ENCODE data around the gene ATG10. TPM values are rescaled to one million over a fixed set of nuclear protein-coding genes. Genes with fewer than 3 reads are reported as not detected.

ATG10 gene
- polyA plus RNA-seq, 1 experiment: 1.7 TPM

DNA sequence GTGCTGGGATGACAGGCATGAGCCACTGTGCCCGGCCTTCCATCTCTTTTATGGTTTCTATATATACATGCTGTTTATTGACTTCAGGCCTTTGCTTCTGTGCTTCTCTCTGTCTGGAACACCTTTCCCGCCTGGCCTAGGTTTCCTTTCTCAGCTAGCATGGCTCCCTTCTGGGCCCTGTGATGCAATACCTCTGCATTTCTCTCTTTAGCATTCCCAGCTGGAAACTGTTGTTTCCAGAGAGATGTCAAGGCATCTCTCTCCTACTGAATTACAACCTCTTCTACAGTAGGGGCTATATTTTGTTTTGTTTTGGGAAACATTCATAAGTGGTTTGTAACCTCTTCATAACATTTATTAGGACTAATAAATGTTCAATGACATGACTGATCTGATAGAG is 249.2 kb downstream of the ATG10 start:
- POLR2A ChIA-PET: no interaction called here
- CTCF ChIA-PET: interaction anchor here (0.5 kb wide), 1 partner anchor 922 kb away, joined by 3 read pairs; no protein-coding TSS in a partner anchor
- Histone ChIP-seq H3K4me3 (ENCODE audit: low read depth, low read length) (no peak overlapping the region), H3K27me3 (ENCODE audit: control insufficient read depth, insufficient read depth, low read length) (no peaks in the 10 kb centered on the region), H3K36me3 (ENCODE audit: control insufficient read depth, insufficient read depth, low read length) (no peaks in the 10 kb centered on the region)
- DNase-seq (ENCODE audit: low read depth): no peak
- TF ChIP-seq, protein P1, sequence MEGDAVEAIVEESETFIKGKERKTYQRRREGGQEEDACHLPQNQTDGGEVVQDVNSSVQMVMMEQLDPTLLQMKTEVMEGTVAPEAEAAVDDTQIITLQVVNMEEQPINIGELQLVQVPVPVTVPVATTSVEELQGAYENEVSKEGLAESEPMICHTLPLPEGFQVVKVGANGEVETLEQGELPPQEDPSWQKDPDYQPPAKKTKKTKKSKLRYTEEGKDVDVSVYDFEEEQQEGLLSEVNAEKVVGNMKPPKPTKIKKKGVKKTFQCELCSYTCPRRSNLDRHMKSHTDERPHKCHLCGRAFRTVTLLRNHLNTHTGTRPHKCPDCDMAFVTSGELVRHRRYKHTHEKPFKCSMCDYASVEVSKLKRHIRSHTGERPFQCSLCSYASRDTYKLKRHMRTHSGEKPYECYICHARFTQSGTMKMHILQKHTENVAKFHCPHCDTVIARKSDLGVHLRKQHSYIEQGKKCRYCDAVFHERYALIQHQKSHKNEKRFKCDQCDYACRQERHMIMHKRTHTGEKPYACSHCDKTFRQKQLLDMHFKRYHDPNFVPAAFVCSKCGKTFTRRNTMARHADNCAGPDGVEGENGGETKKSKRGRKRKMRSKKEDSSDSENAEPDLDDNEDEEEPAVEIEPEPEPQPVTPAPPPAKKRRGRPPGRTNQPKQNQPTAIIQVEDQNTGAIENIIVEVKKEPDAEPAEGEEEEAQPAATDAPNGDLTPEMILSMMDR (IDR thresholded peaks at IDR 0.05; ENCODE audit: insufficient read depth, low read depth, low read length): no peak

GRCh38 chr5:82222597-82223574 is 251.1 kb downstream of the ATG10 start:
- no peaks in the 10 kb centered on the region for H3K27me3 ChIP-seq (ENCODE audit: control insufficient read depth, insufficient read depth, low read length)
- ChIA-PET CTCF (no interaction called here), POLR2A (no interaction called here)
- H3K36me3 ChIP-seq (ENCODE audit: control insufficient read depth, insufficient read depth, low read length): no peaks in the 10 kb centered on the region
- no peak for DNase-seq (ENCODE audit: low read depth)
- no peak overlapping the region for H3K4me3 ChIP-seq (ENCODE audit: low read depth, low read length)
- TF ChIP-seq, protein P1 (IDR thresholded peaks at IDR 0.05; ENCODE audit: insufficient read depth, low read depth, low read length): no peak

DNA sequence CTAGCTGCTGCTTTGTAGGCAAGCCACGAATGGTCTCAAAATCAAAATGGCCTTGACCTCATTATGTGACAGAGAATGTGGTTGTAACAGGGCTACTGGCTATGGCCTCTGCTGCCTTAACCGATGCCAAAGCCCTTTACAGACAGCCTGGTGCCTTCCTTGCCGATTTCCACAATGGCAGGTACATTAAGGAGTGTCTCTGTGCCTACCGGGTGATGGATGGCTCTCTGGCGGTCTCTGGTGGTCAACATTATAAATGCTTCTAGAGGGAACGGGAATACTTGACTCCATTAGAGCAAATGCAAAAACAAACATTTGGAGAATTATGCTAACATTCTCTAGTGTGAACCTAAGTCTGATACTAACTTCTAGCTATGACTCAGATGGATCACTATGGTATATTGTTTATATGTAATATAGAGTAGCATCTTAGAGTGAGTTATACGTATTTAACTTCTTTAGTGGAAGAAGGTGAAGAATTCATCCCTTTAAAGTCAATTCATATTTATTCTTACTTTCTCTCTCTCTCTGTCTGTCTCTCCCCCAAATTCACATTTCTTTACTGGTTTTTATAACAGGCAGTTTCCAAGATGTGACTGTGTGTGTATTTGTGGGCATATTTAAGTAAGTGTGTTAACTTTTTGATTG is 253.8 kb downstream of the ATG10 start:
- DNase-seq (ENCODE audit: low read depth): no peak
- TF ChIP-seq, protein P1 (IDR thresholded peaks at IDR 0.05; ENCODE audit: insufficient read depth, low read depth, low read length): peak; percentile 79
- POLR2A ChIA-PET: no interaction called here
- H3K4me3 ChIP-seq (ENCODE audit: low read depth, low read length): no peak overlapping the region
- no peaks in the 10 kb centered on the region for H3K36me3 ChIP-seq (ENCODE audit: control insufficient read depth, insufficient read depth, low read length)
- CTCF ChIA-PET: interaction anchor here (0.6 to 2.8 kb wide), 28 partner anchors 8 to 908 kb away, joined by 3 to 11 read pairs (median 4); no protein-coding TSS in a partner anchor
- H3K27me3 ChIP-seq (ENCODE audit: control insufficient read depth, insufficient read depth, low read length): no peaks in the 10 kb centered on the region

DNA sequence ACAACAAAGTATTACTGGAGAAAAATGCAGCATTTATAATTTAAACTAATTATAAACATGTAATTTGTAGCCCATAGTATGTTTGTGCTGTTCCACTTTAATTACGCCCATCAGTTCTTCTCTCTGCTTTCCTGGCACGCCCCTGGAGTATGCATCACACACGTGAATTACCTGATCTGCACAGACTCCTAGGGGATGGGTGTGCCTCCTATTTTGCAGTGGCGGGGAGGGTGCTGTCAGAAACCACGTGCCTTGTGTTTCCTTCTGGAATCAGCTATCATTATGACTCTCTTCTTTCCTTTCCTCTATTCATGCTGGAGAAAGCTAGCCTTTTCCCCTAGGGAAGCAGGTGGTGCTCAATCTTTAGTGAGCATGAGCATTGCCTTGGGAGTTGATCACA is 263.1 kb downstream of the ATG10 start:
- Histone ChIP-seq H3K36me3 (ENCODE audit: control insufficient read depth, insufficient read depth, low read length) (no peaks in the 10 kb centered on the region), H3K27me3 (ENCODE audit: control insufficient read depth, insufficient read depth, low read length) (no peaks in the 10 kb centered on the region), H3K4me3 (ENCODE audit: low read depth, low read length) (no peak overlapping the region)
- POLR2A ChIA-PET: no interaction called here
- CTCF ChIA-PET: interaction anchor here (0.5 to 1.9 kb wide), 2 partner anchors 9 to 1692 kb away, joined by 3 to 11 read pairs; no protein-coding TSS in a partner anchor
- no peak for DNase-seq (ENCODE audit: low read depth)
- TF ChIP-seq, protein P1 (IDR thresholded peaks at IDR 0.05; ENCODE audit: insufficient read depth, low read depth, low read length): no peak

DNA sequence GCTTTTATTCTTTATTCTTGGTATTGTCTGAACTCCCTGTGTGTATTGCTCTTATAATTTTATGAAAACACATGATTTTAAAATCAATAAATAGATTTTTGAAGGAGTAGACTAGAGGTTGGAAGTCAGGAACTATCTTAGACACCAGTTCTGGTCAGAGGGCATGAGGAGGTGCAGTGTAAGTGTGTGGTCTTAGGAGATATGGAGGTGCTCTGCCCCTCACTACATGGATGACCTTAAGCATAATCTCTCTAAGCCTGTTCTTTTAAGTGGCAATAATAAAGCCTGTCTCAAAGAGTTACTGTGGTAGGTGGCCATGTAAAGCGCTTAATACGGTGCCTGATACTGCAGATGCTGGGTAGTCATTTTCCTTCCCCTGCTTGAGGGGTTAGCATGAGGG is 272.3 kb downstream of the ATG10 start:
- CTCF ChIA-PET: interaction anchor here (1.2 to 1.5 kb wide), 2 partner anchors 15 to 16 kb away, joined by 3 to 6 read pairs; no protein-coding TSS in a partner anchor
- Histone ChIP-seq H3K27me3 (ENCODE audit: control insufficient read depth, insufficient read depth, low read length) (no peaks in the 10 kb centered on the region), H3K36me3 (ENCODE audit: control insufficient read depth, insufficient read depth, low read length) (no peaks in the 10 kb centered on the region), H3K4me3 (ENCODE audit: low read depth, low read length) (no peak overlapping the region)
- no peak for DNase-seq (ENCODE audit: low read depth)
- TF ChIP-seq, protein P1 (IDR thresholded peaks at IDR 0.05; ENCODE audit: insufficient read depth, low read depth, low read length): no peak
- POLR2A ChIA-PET: no interaction called here

All from BJ (cell line).